Fibroblast of skin of scalp (primary cell): ENCODE measurements around the gene SLAIN1.

ENCODE experiments used
- DNase-seq: peaks from one replicate; pipeline ENCODE4 v3.0.0-alpha.2; 2013

The SLAIN1 gene

GRCh38 chr13:77714119-77714755 is 16.8 kb downstream of the SLAIN1 start:
- DNase-seq, result no peak

- DNase-seq, result no peak
Observed at GRCh38 chr13:77715233-77715891, 17.9 kb downstream of the SLAIN1 start.

GRCh38 chr13:77716692-77717091 is 19.2 kb downstream of the SLAIN1 start:
- no peak for DNase-seq

GRCh38 chr13:77717508-77717907 is 20.0 kb downstream of the SLAIN1 start:
- DNase-seq, result no peak

GRCh38 chr13:77719128-77719527 is 21.6 kb downstream of the SLAIN1 start:
- no peak for DNase-seq

- DNase-seq, result no peak
Observed at GRCh38 chr13:77720988-77721387, 23.5 kb downstream of the SLAIN1 start.

- no peak for DNase-seq
Observed at GRCh38 chr13:77724092-77724491, 26.6 kb downstream of the SLAIN1 start.

- DNase-seq, result no peak
Observed at GRCh38 chr13:77725071-77725470, 27.6 kb downstream of the SLAIN1 start.

GRCh38 chr13:77728265-77729125 is 31.0 kb downstream of the SLAIN1 start:
- DNase-seq, result no peak

GRCh38 chr13:77729502-77730221 is 32.2 kb downstream of the SLAIN1 start:
- no peak for DNase-seq

- DNase-seq, result no peak
Observed at GRCh38 chr13:77730572-77730971, 33.1 kb downstream of the SLAIN1 start.

- no peak for DNase-seq
Observed at GRCh38 chr13:77732287-77732686, 34.8 kb downstream of the SLAIN1 start.

- no peak for DNase-seq
Observed at GRCh38 chr13:77733674-77734073, 36.2 kb downstream of the SLAIN1 start.

GRCh38 chr13:77737583-77738200 is 40.2 kb downstream of the SLAIN1 start:
- DNase-seq, result no peak

GRCh38 chr13:77740097-77740735 is 42.7 kb downstream of the SLAIN1 start:
- DNase-seq, result no peak

- no peak for DNase-seq
Observed at GRCh38 chr13:77740931-77741596, 43.6 kb downstream of the SLAIN1 start.

- DNase-seq, result no peak
Observed at GRCh38 chr13:77741597-77741972, 44.1 kb downstream of the SLAIN1 start.

- DNase-seq, result no peak
Observed at GRCh38 chr13:77742801-77743200, 45.3 kb downstream of the SLAIN1 start.

GRCh38 chr13:77745784-77746183 is 48.3 kb downstream of the SLAIN1 start:
- no peak for DNase-seq

- peak; percentile 3 for DNase-seq
Observed at GRCh38 chr13:77749344-77749880, 51.9 kb downstream of the SLAIN1 start.
